ENCODE data around the gene VARS1. TPM values are rescaled to one million over a fixed set of nuclear protein-coding genes. Genes with fewer than 3 reads are reported as not detected.
"Not testable (repeated sequence)": the region's sequence is repeated elsewhere in the genome, so short reads cannot be mapped to it uniquely, and the experiment has no call there.

The VARS1 gene
- total RNA-seq, 1 experiment from 2014 or later: 124 TPM

- H3K36me3 ChIP-seq (ENCODE audit: low read depth): no peaks in the 10 kb centered on the region
- peaks cover 19% of the 10 kb centered on the region for H4K20me1 ChIP-seq (ENCODE audit: insufficient read depth)
- peaks cover 72% of the 10 kb centered on the region for H3K79me2 ChIP-seq (ENCODE audit: low read depth)
- H3F3A ChIP-seq (ENCODE audit: insufficient read depth, low read depth): peaks cover 75% of the 10 kb centered on the region
- BruUV-seq (replicated peaks): no TSS peak
- peak overlapping the region; percentile 98 for H3K4me2 ChIP-seq
- TF ChIP-seq CTCF (conservative IDR thresholded peaks at IDR 0.05): no peak
- TF ChIP-seq EZH2 (IDR thresholded peaks at IDR 0.05; ENCODE audit: low read depth): no peak
- intact Hi-C loops (cut with micrococcal nuclease; ENCODE audit: unreplicated experiment): loop anchor here (10.0 kb wide), 2 partner anchors 275 to 1155 kb away; partner anchors contain the start of genes ATP6V1G2, DDX39B and NFKBIL1
- no peaks in the 10 kb centered on the region for H3K27me3 ChIP-seq (ENCODE audit: insufficient read depth, low read depth)
- DNase-seq: no peak
- H3K9me3 ChIP-seq (ENCODE audit: insufficient read depth, low read depth): no peaks in the 10 kb centered on the region
- peak overlapping the region; percentile 81 for H3K4me3 ChIP-seq
- H2AFZ ChIP-seq: no peak overlapping the region
- H3K9me2 ChIP-seq (ENCODE audit: insufficient read depth): no peaks in the 10 kb centered on the region
- peak overlapping the region; percentile 98 for H3K27ac ChIP-seq
- H3K4me1 ChIP-seq (replicated peaks; ENCODE audit: insufficient read depth): peaks cover 53% of the 10 kb centered on the region
- ChIA-PET POLR2A (ENCODE audit: unreplicated experiment) (interaction anchor here (0.6 to 0.7 kb wide), 2 partner anchors 81 to 108 kb away, joined by 8 to 14 read pairs; no protein-coding TSS in a partner anchor), CTCF (interaction anchor here (0.6 to 0.7 kb wide), 2 partner anchors 43 to 126 kb away, joined by 3 to 4 read pairs; partner anchors contain the start of genes CFB and NEU1)
These were observed 24.3 kb upstream of the VARS1 start for GRCh38 chr6:31819871-31820299.

- H4K20me1 ChIP-seq (ENCODE audit: insufficient read depth): peaks cover 19% of the 10 kb centered on the region
- H3K9me2 ChIP-seq (ENCODE audit: insufficient read depth); BruUV-seq (replicated peaks); H3K36me3 ChIP-seq (ENCODE audit: low read depth); CTCF ChIA-PET; H3K9me3 ChIP-seq (ENCODE audit: insufficient read depth, low read depth); H3K27me3 ChIP-seq (ENCODE audit: insufficient read depth, low read depth); H2AFZ ChIP-seq; intact Hi-C loops (cut with micrococcal nuclease; ENCODE audit: unreplicated experiment): not testable (repeated sequence)
- peaks cover 71% of the 10 kb centered on the region for H3F3A ChIP-seq (ENCODE audit: insufficient read depth, low read depth)
- DNase-seq: peak; percentile 53 to 55
- H3K79me2 ChIP-seq (ENCODE audit: low read depth): peaks cover 65% of the 10 kb centered on the region
- POLR2A ChIA-PET (ENCODE audit: unreplicated experiment): interaction anchor here (0.7 to 1.0 kb wide), 3 partner anchors 17 to 220 kb away, joined by 3 to 4 read pairs (median 3); partner anchors contain the start of gene CLIC1
- peak overlapping the region; percentile 98 for H3K27ac ChIP-seq
- H3K4me2 ChIP-seq: peak overlapping the region; percentile 98
- peak overlapping the region; percentile 81 for H3K4me3 ChIP-seq
- H3K4me1 ChIP-seq (replicated peaks; ENCODE audit: insufficient read depth): peaks cover 45% of the 10 kb centered on the region
These were observed 22.5 kb upstream of the VARS1 start for GRCh38 chr6:31817929-31818511.

- H3F3A ChIP-seq (ENCODE audit: insufficient read depth, low read depth): peaks cover 65% of the 10 kb centered on the region
- CTCF ChIA-PET; H3K27me3 ChIP-seq (ENCODE audit: insufficient read depth, low read depth); H3K9me2 ChIP-seq (ENCODE audit: insufficient read depth); H3K9me3 ChIP-seq (ENCODE audit: insufficient read depth, low read depth); intact Hi-C loops (cut with micrococcal nuclease; ENCODE audit: unreplicated experiment); DNase-seq; H3K36me3 ChIP-seq (ENCODE audit: low read depth); H2AFZ ChIP-seq: not testable (repeated sequence)
- POLR2A ChIA-PET (ENCODE audit: unreplicated experiment): interaction anchor here (0.7 kb wide), 1 partner anchor 219 kb away, joined by 3 read pairs; no protein-coding TSS in a partner anchor
- peaks cover 64% of the 10 kb centered on the region for H3K79me2 ChIP-seq (ENCODE audit: low read depth)
- H4K20me1 ChIP-seq (ENCODE audit: insufficient read depth): peaks cover 19% of the 10 kb centered on the region
- TSS peak; percentile 38 for BruUV-seq (replicated peaks)
- H3K4me1 ChIP-seq (replicated peaks; ENCODE audit: insufficient read depth): peaks cover 38% of the 10 kb centered on the region
- peak overlapping the region; percentile 98 for H3K4me2 ChIP-seq
- H3K27ac ChIP-seq: peak overlapping the region; percentile 98; the same call in 1 of the 2 replicates
- peak overlapping the region; percentile 81 for H3K4me3 ChIP-seq
These were observed 21.8 kb upstream of the VARS1 start for GRCh38 chr6:31817133-31817928.
